ENCODE measurements around the gene TNFRSF18.

- TF ChIP-seq, protein P1, sequence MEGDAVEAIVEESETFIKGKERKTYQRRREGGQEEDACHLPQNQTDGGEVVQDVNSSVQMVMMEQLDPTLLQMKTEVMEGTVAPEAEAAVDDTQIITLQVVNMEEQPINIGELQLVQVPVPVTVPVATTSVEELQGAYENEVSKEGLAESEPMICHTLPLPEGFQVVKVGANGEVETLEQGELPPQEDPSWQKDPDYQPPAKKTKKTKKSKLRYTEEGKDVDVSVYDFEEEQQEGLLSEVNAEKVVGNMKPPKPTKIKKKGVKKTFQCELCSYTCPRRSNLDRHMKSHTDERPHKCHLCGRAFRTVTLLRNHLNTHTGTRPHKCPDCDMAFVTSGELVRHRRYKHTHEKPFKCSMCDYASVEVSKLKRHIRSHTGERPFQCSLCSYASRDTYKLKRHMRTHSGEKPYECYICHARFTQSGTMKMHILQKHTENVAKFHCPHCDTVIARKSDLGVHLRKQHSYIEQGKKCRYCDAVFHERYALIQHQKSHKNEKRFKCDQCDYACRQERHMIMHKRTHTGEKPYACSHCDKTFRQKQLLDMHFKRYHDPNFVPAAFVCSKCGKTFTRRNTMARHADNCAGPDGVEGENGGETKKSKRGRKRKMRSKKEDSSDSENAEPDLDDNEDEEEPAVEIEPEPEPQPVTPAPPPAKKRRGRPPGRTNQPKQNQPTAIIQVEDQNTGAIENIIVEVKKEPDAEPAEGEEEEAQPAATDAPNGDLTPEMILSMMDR (IDR thresholded peaks at IDR 0.05; ENCODE audit: low read depth, low read length, poor library complexity, severe bottlenecking) = no peak
- no peak for TF ChIP-seq EZH2phosphoT487 (IDR thresholded peaks at IDR 0.05; ENCODE audit: borderline replicate concordance, low read length)
Observed at GRCh38 chr1:1173793-1174415, 32.5 kb downstream of the TNFRSF18 start, which contains the start of gene TTLL10.

All from DOHH2 (cell line).